Measurements from ENCODE around the gene CFAP74.
"Not testable (repeated sequence)": the region's sequence is repeated elsewhere in the genome, so short reads cannot be mapped to it uniquely, and the experiment has no call there.

The CFAP74 gene

GRCh38 chr1:1945782-1946393, 57.7 kb downstream of the CFAP74 start:
- no peak for DNase-seq (ENCODE audit: low read depth)

- DNase-seq (ENCODE audit: low read depth): peak; percentile 52
Measured at GRCh38 chr1:1943834-1944570, 59.6 kb downstream of the CFAP74 start.

- DNase-seq (ENCODE audit: low read depth): no peak
Measured at GRCh38 chr1:1942753-1943656, 60.6 kb downstream of the CFAP74 start.

- no peak for DNase-seq (ENCODE audit: low read depth)
Measured at GRCh38 chr1:1941868-1942752, 61.5 kb downstream of the CFAP74 start.

- DNase-seq (ENCODE audit: low read depth): no peak
Measured at GRCh38 chr1:1941211-1941841, 62.3 kb downstream of the CFAP74 start.

GRCh38 chr1:1940123-1940425, 63.5 kb downstream of the CFAP74 start:
- no peak for DNase-seq (ENCODE audit: low read depth)

GRCh38 chr1:1939296-1940122, 64.1 kb downstream of the CFAP74 start:
- DNase-seq (ENCODE audit: low read depth): no peak

- DNase-seq (ENCODE audit: low read depth): no peak
Measured at GRCh38 chr1:1938613-1939295, 64.8 kb downstream of the CFAP74 start.

- DNase-seq (ENCODE audit: low read depth): no peak
Measured at GRCh38 chr1:1938276-1938573, 65.4 kb downstream of the CFAP74 start.

GRCh38 chr1:1937549-1938275, 65.9 kb downstream of the CFAP74 start:
- DNase-seq (ENCODE audit: low read depth): no peak

- no peak for DNase-seq (ENCODE audit: low read depth)
Measured at GRCh38 chr1:1937061-1937460, 66.5 kb downstream of the CFAP74 start.

- not testable (repeated sequence) for DNase-seq (ENCODE audit: low read depth)
Measured at GRCh38 chr1:1934848-1935247, 68.7 kb downstream of the CFAP74 start.

GRCh38 chr1:1929639-1930545, 73.7 kb downstream of the CFAP74 start:
- no peak for DNase-seq (ENCODE audit: low read depth)

GRCh38 chr1:1929102-1929638, 74.4 kb downstream of the CFAP74 start:
- no peak for DNase-seq (ENCODE audit: low read depth)

GRCh38 chr1:1928231-1929101, 75.1 kb downstream of the CFAP74 start:
- DNase-seq (ENCODE audit: low read depth): no peak

- DNase-seq (ENCODE audit: low read depth): no peak
Measured at GRCh38 chr1:1927751-1928150, 75.8 kb downstream of the CFAP74 start.

Measured in activated T-cell treated with anti-CD3 and anti-CD28 coated beads for 48 hours (primary cell).